ENCODE results near the gene ANKMY1.

ANKMY1 gene

DNA sequence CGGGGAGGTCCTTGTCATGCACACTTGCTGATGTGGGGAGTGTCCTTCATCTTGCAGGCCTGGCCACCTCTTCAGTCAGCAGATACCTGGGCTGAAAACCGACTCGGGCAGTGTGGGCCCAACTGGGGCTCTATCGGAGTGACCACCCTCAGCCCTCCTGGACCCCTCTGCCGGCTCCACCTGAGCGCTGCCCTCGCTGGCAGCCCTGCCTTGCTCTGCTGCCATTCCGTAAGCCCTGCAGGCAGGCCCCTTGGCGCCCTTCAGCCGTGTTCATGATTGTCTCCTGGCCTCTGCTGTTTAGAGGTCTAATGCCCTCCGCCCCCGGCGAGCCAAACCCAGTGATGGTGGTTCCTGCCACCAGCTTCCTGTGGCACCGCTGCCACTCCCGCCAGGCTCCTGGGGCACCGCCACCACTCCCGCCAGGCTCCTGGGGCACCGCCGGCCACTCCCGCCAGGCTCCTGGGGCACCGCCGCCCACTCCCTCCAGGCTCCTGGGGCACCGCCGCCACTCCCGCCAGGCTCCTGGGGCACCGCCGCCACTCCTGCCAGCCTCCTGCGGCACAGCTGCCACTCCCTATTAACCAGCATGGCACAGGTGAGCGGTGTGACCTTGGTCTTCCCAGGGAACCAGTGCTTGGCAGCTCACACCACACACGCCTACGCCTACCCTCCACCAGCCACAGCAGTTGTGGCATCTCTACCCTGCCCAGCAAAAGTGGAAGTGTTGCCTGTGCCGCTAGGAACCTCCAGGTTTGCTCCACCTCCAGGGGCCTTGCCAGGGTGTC lies 44.7 kb upstream of the ANKMY1 start:
- TF ChIP-seq CTCF (IDR thresholded peaks at IDR 0.05), result no peak

GRCh38 chr2:240601831-240602160 lies 44.0 kb upstream of the ANKMY1 start:
- no peak for TF ChIP-seq CTCF (IDR thresholded peaks at IDR 0.05)

GRCh38 chr2:240601061-240601830 lies 43.5 kb upstream of the ANKMY1 start:
- no peak for TF ChIP-seq CTCF (IDR thresholded peaks at IDR 0.05)

- no peak for TF ChIP-seq CTCF (IDR thresholded peaks at IDR 0.05)
Observed at GRCh38 chr2:240600451-240600961, 42.7 kb upstream of the ANKMY1 start.

- no peak for TF ChIP-seq CTCF (IDR thresholded peaks at IDR 0.05)
Observed at GRCh38 chr2:240599141-240599583, 41.4 kb upstream of the ANKMY1 start.

GRCh38 chr2:240598311-240598911 lies 40.6 kb upstream of the ANKMY1 start:
- no peak for TF ChIP-seq CTCF (IDR thresholded peaks at IDR 0.05)

- TF ChIP-seq CTCF (IDR thresholded peaks at IDR 0.05), result no peak
Observed at GRCh38 chr2:240597419-240598181, 39.8 kb upstream of the ANKMY1 start.

All from LNCAP (cell line).